B cell (primary cell): Measurements from ENCODE around the gene EYS.

Experiments
- CTCF ChIP-seq: fragments of 200-600 bp; IDR thresholded peaks from one replicate; pipeline ENCODE4 v1.8.0; 2022; ENCODE audit warnings: antibody characterized with exemption, mild to moderate bottlenecking
- EZH2 ChIP-seq: IDR thresholded peaks from 2 replicates; pipeline ENCODE4 v1.6.1; 2012; ENCODE audit warnings: borderline replicate concordance, low read depth, mild to moderate bottlenecking, moderate library complexity, low read length; ENCODE audit not compliant: insufficient read depth, poor library complexity, severe bottlenecking

GRCh38 chr6:65642776-65643175 lies 64.2 kb downstream of the EYS start:
- no peak for TF ChIP-seq CTCF
- TF ChIP-seq EZH2 = no peak
